OCI-LY7 (cell line): Measurements from ENCODE around the gene GALNTL6. TPM values are rescaled to one million over a fixed set of nuclear protein-coding genes. Genes with fewer than 3 reads are reported as not detected.

ENCODE experiments used
- BruUV-seq: library from RNA; stranded (reverse); fragments of 400-500 nt; replicated peaks from 2 replicates; lab custom pipeline; 2021; lab: Mats Ljungman, UMichigan
- CTCF ChIA-PET: fragments of 300-600 bp; sonication (Branson Sonifier 250); formaldehyde crosslinking; loops from one replicate; lab custom pipeline; 2022; ENCODE audit warnings: antibody characterized with exemption; ENCODE audit not compliant: unreplicated experiment; lab: Charles Lee
- POLR2A ChIA-PET: fragments of 300-600 bp; sonication (Branson Sonifier 250); formaldehyde crosslinking; loops from one replicate; lab custom pipeline; 2022; ENCODE audit warnings: antibody characterized with exemption; lab: Charles Lee
- DNase-seq: peaks from one replicate; pipeline ENCODE4 v3.0.0-alpha.2; 2015; ENCODE audit warnings: low spot score
- H2AFZ ChIP-seq: fragments of 200-600 bp; sonication (generic), shearing (Covaris generic); 2 replicates; pipeline ENCODE4 v1.6.1; 2014; ENCODE audit warnings: mild to moderate bottlenecking, antibody characterized with exemption, low read length, moderate library complexity
- H3K27ac ChIP-seq: fragments of 200-600 bp; sonication (generic); 2 replicates; pipeline ENCODE4 v1.5.1; 2014; ENCODE audit warnings: mixed run types, low read depth, mild to moderate bottlenecking, moderate library complexity, low read length, inconsistent platforms; ENCODE audit not compliant: poor library complexity, severe bottlenecking
- H3K36me3 ChIP-seq: fragments of 200-600 bp; sonication (generic); 2 replicates; pipeline ENCODE4 v1.6.1; 2014; ENCODE audit warnings: mild to moderate bottlenecking, antibody characterized with exemption, low read length, moderate library complexity, mixed read lengths; ENCODE audit not compliant: insufficient read depth
- H3K4me1 ChIP-seq: fragments of 200-600 bp; sonication (generic); 2 replicates; pipeline ENCODE4 v1.5.1; 2014; ENCODE audit warnings: mild to moderate bottlenecking, low read length; ENCODE audit not compliant: insufficient read depth, poor library complexity, severe bottlenecking
- H3K4me2 ChIP-seq: fragments of 200-600 bp; sonication (generic); 2 replicates; pipeline ENCODE4 v1.6.1; 2014; ENCODE audit warnings: mild to moderate bottlenecking, low read length
- H3K4me3 ChIP-seq: fragments of 200-600 bp; sonication (generic); 2 replicates; pipeline ENCODE4 v1.5.1; 2014; ENCODE audit warnings: mild to moderate bottlenecking, low read depth, low read length; ENCODE audit not compliant: poor library complexity, severe bottlenecking
- H3K79me2 ChIP-seq: fragments of 200-600 bp; sonication (generic); 2 replicates; pipeline ENCODE4 v1.6.1; 2016; ENCODE audit warnings: low read depth, mild to moderate bottlenecking, low read length, moderate library complexity, mixed read lengths; ENCODE audit not compliant: insufficient read depth
- H3K9me2 ChIP-seq: fragments of 200-600 bp; sonication (generic); 2 replicates; pipeline ENCODE4 v1.6.1; 2016; ENCODE audit warnings: mild to moderate bottlenecking, low read length, mixed read lengths; ENCODE audit not compliant: insufficient read depth
- H3K9me3 ChIP-seq: fragments of 200-600 bp; sonication (generic); 2 replicates; pipeline ENCODE4 v1.6.1; 2014; ENCODE audit warnings: mild to moderate bottlenecking, mixed run types, low read length, mixed read lengths
- H4K20me1 ChIP-seq: fragments of 200-600 bp; sonication (generic); 2 replicates; pipeline ENCODE4 v1.6.1; 2014; ENCODE audit warnings: mild to moderate bottlenecking, antibody characterized with exemption, low read length, moderate library complexity, mixed read lengths; ENCODE audit not compliant: insufficient read depth
- EZH2phosphoT487 ChIP-seq: fragments of 200-600 bp; sonication (generic); IDR thresholded peaks from 2 replicates; pipeline ENCODE4 v1.6.1; 2018; ENCODE audit warnings: low read depth, borderline replicate concordance, mild to moderate bottlenecking, mixed run types, antibody characterized with exemption, low read length, moderate library complexity, mixed read lengths
- intact Hi-C: fragments of 100-400 bp; cut with micrococcal nuclease; formaldehyde crosslinking; loops from one replicate; pipeline ENCODE4 v1.10.0; 2022; ENCODE audit not compliant: unreplicated experiment
- total RNA-seq, 2 experiments: library from RNA; depleted of rRNA in 1 of 2; stranded (reverse); fragments of >200 nt in 1 of 2; shearing (Covaris generic) in 1 of 2; gene quantifications; 2 replicates each; pipeline ENCODE4 v1.2.3, GENCODE V29; 2014 to 2022
- TF ChIP-seq, protein P1 (sequence below): fragments of 200-600 bp; sonication (generic); conservative IDR thresholded peaks from 2 replicates; pipeline ENCODE4 v1.5.1; 2014; ENCODE audit warnings: mild to moderate bottlenecking, antibody characterized with exemption, low read length, moderate library complexity, mixed read lengths

Gene GALNTL6
- total RNA-seq, 2 experiments from 2014 or later, result not detected

DNA sequence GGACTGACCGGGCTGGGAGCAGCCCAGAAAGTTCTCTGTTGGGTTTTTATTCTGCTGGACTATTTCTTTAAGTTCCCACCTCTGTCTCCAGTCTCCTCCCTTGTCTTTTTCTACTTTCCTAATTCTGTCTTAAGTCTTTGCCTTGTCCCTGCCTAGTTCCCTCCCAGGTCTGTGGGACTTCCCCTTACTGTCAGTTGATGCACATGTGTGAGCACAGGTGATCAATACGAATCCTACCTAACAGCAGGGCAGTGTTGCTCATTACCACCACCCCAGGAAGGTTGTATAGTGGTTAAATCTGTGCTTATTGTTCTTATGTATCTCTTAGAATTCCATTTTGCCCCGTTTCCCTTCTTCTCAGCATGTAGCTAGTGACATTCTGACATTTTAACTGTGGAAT lies 62.1 kb downstream of the GALNTL6 start:
- no peaks in the 10 kb centered on the region for H3K9me3 ChIP-seq
- H3K4me3 ChIP-seq, result no peak overlapping the region
- ChIA-PET POLR2A (no interaction called here), CTCF (no interaction called here)
- intact Hi-C loops, result no loop called here
- H3K9me2 ChIP-seq, result no peaks in the 10 kb centered on the region
- no peak for TF ChIP-seq EZH2phosphoT487
- TF ChIP-seq, protein P1, sequence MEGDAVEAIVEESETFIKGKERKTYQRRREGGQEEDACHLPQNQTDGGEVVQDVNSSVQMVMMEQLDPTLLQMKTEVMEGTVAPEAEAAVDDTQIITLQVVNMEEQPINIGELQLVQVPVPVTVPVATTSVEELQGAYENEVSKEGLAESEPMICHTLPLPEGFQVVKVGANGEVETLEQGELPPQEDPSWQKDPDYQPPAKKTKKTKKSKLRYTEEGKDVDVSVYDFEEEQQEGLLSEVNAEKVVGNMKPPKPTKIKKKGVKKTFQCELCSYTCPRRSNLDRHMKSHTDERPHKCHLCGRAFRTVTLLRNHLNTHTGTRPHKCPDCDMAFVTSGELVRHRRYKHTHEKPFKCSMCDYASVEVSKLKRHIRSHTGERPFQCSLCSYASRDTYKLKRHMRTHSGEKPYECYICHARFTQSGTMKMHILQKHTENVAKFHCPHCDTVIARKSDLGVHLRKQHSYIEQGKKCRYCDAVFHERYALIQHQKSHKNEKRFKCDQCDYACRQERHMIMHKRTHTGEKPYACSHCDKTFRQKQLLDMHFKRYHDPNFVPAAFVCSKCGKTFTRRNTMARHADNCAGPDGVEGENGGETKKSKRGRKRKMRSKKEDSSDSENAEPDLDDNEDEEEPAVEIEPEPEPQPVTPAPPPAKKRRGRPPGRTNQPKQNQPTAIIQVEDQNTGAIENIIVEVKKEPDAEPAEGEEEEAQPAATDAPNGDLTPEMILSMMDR, result no peak
- no peak overlapping the region for H3K27ac ChIP-seq
- no peak overlapping the region for H2AFZ ChIP-seq
- no peaks in the 10 kb centered on the region for H4K20me1 ChIP-seq
- DNase-seq, result no peak
- H3K36me3 ChIP-seq, result no peaks in the 10 kb centered on the region
- no peak overlapping the region for H3K4me2 ChIP-seq
- BruUV-seq, result no TSS peak
- H3K79me2 ChIP-seq, result no peaks in the 10 kb centered on the region
- H3K4me1 ChIP-seq, result no peaks in the 10 kb centered on the region

DNA sequence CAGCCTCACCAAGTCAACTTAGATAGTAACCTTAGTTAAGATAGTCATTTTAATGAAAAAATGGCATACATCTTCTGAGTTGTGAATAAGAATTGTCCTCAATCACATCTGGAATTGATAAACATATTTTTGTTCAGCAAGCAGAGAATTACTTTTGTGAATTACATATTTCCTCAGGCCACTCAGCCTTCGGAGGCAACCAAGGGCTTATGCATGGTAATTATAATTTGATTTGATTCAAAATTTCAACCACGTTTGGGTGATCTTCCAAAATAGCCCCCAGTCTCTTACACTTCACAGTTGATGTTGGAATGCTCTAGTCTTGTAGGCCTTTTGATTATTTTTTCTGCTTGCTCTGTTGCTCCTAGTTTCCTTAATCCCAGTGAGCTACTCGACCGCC lies 63.4 kb downstream of the GALNTL6 start:
- Histone ChIP-seq H3K36me3 (no peaks in the 10 kb centered on the region), H3K4me1 (no peaks in the 10 kb centered on the region), H3K79me2 (no peaks in the 10 kb centered on the region), H3K9me2 (no peaks in the 10 kb centered on the region), H2AFZ (no peak overlapping the region), H3K4me3 (no peak overlapping the region), H3K9me3 (no peaks in the 10 kb centered on the region), H3K4me2 (no peak overlapping the region), H4K20me1 (no peaks in the 10 kb centered on the region), H3K27ac (no peak overlapping the region)
- ChIA-PET POLR2A (no interaction called here), CTCF (no interaction called here)
- TF ChIP-seq, protein P1, result no peak
- TF ChIP-seq EZH2phosphoT487, result no peak
- no TSS peak for BruUV-seq
- no peak for DNase-seq
- intact Hi-C loops, result no loop called here

DNA sequence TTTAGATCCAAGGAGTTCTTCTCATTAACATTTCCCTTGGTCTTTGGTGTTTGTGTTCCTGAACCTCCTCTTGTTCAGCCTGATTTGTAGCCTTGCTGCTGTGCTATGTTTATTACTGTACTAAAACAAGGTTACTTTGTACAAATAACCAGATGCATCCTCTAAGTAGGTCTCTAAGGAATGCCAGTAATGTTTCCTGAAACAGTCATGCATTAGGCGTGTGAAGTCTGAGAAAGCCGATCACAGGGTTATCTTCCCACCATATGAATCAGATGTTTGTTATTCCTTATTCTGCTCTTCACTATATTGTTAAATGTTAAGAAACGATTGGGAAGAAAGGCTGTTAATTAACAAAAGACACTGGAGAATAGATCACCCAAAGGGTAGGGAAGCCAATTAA lies 66.9 kb downstream of the GALNTL6 start:
- H3K27ac ChIP-seq, result no peak overlapping the region
- no peaks in the 10 kb centered on the region for H3K9me2 ChIP-seq
- ChIA-PET CTCF (no interaction called here), POLR2A (no interaction called here)
- no peak overlapping the region for H3K4me3 ChIP-seq
- H3K4me2 ChIP-seq, result no peak overlapping the region
- H4K20me1 ChIP-seq, result no peaks in the 10 kb centered on the region
- H3K79me2 ChIP-seq, result no peaks in the 10 kb centered on the region
- no peak overlapping the region for H2AFZ ChIP-seq
- TF ChIP-seq, protein P1, result no peak
- no peak for TF ChIP-seq EZH2phosphoT487
- no peaks in the 10 kb centered on the region for H3K36me3 ChIP-seq
- H3K4me1 ChIP-seq, result no peaks in the 10 kb centered on the region
- BruUV-seq, result no TSS peak
- intact Hi-C loops, result no loop called here
- DNase-seq, result no peak
- H3K9me3 ChIP-seq, result no peaks in the 10 kb centered on the region
